ENCODE data around the gene MCCC2.

- TF ChIP-seq ZNF616 (CRISPR knock-in tag; IDR thresholded peaks at IDR 0.05; ENCODE audit: low read depth) (no peak), IKZF1 (IDR thresholded peaks at IDR 0.05) (no peak), KLF16 (CRISPR knock-in tag; IDR thresholded peaks at IDR 0.05) (no peak), HIVEP1 (CRISPR knock-in tag; IDR thresholded peaks at IDR 0.05) (no peak), ZBTB33 (CRISPR knock-in tag; IDR thresholded peaks at IDR 0.05) (no peak), CTCF (CRISPR knock-in tag; IDR thresholded peaks at IDR 0.05) (no peak), ZNF577 (CRISPR knock-in tag; IDR thresholded peaks at IDR 0.05; ENCODE audit: borderline replicate concordance, low read depth) (no peak), NFYB (CRISPR knock-in tag; IDR thresholded peaks at IDR 0.05) (no peak), ELK4 (CRISPR knock-in tag; IDR thresholded peaks at IDR 0.05; ENCODE audit: borderline replicate concordance) (no peak), ERF (CRISPR knock-in tag; IDR thresholded peaks at IDR 0.05) (no peak), MXD1 (CRISPR knock-in tag; IDR thresholded peaks at IDR 0.05) (no peak)
These were observed 49.5 kb upstream of the MCCC2 start for GRCh38 chr5:71537687-71538086.

Measured in HepG2 (cell line).